ENCODE results near the gene BAZ2B. TPM values are rescaled to one million over a fixed set of nuclear protein-coding genes. Genes with fewer than 3 reads are reported as not detected.

Gene BAZ2B
- total and polyA plus RNA-seq, 12 donors = 18.9 to 137 (median 68.0) TPM

DNA sequence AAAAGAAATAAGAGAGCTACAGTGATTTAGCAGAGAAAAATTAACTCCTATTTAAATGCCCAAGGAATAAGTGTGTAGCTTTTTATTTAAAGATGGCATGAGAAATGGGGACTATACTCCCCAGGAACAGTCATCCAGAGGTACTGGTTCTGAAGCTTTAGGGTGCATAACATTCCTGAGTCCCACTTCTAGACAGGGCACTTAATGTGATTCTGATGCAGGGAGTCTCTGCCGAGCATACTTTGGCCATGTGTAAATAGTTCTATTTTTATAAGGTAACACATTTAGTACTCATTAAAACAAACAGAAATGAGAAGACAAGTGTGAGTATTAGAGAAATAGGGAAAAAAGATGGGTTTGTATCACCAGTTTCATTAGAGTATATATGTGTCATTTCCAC is 175.2 kb downstream of the BAZ2B start:
- 68 to 86% (median 75%) methylated on average over 1 of the region's 1 CpG for WGBS, 4 donors
- Histone ChIP-seq H3K4me1 (replicated peaks in 1 of 2) (peaks cover 0 to 5% of the 10 kb centered on the region in 2 donors), H3K4me3 (no peak overlapping the region), H3K27me3 (no peaks in the 10 kb centered on the region), H3K36me3 (replicated peaks in 1 of 2) (peaks cover 0 to 50% of the 10 kb centered on the region in 2 donors), H3K27ac (no peak overlapping the region), H3K9me3 (replicated peaks in 1 of 3) (no peaks in the 10 kb centered on the region)
- no peak for DNase-seq
- intact Hi-C loops (cut with DNase I) = no loop called here
- TF ChIP-seq CTCF (IDR thresholded peaks at IDR 0.05) = no peak
- TF ChIP-seq POLR2A (IDR thresholded peaks at IDR 0.05) = no peak

GRCh38 chr2:159439421-159439820 is 176.9 kb downstream of the BAZ2B start:
- no peak for DNase-seq
- Histone ChIP-seq H3K4me3 (no peak overlapping the region), H3K36me3 (replicated peaks in 1 of 2) (peaks cover 0 to 33% of the 10 kb centered on the region in 2 donors), H3K27me3 (no peaks in the 10 kb centered on the region), H3K4me1 (replicated peaks in 1 of 2) (peaks cover 0 to 5% of the 10 kb centered on the region in 2 donors), H3K9me3 (replicated peaks in 1 of 3) (no peaks in the 10 kb centered on the region), H3K27ac (no peak overlapping the region)
- no peak for TF ChIP-seq CTCF (IDR thresholded peaks at IDR 0.05)
- TF ChIP-seq POLR2A (IDR thresholded peaks at IDR 0.05) = no peak
- intact Hi-C loops (cut with DNase I) = no loop called here

DNA sequence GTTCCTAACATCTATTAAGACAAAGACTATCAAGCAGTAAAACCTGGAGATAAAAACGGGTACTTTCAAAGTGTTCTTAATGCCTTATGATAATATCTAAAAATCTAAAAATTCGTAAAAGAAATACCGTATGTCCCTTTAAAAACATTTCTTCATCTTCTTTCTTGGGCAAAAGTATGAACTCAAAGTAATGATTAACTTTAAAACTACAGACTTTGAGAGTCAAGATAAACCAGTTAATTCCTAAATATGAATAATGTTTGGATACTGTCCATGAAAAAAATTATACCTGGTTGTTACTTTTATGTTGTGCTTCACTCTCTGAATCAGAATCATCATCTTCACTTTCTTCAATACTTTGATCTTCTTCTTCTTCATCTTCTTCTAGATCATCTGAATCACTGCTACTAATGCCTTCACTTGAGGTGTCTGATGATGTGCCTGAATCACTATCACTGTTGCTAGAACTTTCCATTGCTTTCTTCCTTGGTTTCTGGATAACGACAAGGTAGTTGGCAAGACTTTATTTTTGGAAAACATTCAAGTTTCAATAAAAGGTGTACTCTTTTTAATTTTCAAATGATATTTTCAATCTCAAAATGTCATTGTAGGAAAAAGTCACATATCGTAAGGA is 177.5 kb downstream of the BAZ2B start:
- Histone ChIP-seq H3K27me3 (no peaks in the 10 kb centered on the region), H3K4me3 (no peak overlapping the region), H3K36me3 (replicated peaks in 1 of 2) (peaks cover 0 to 27% of the 10 kb centered on the region in 2 donors), H3K4me1 (replicated peaks in 1 of 2) (peaks cover 0 to 5% of the 10 kb centered on the region in 2 donors), H3K9me3 (replicated peaks in 1 of 3) (no peaks in the 10 kb centered on the region), H3K27ac (no peak overlapping the region)
- WGBS, 4 donors = 87 to 92% (median 89%) methylated on average over 5 of the region's 5 CpGs
- TF ChIP-seq CTCF (IDR thresholded peaks at IDR 0.05) = no peak
- TF ChIP-seq POLR2A (IDR thresholded peaks at IDR 0.05) = no peak
- no peak for DNase-seq
- intact Hi-C loops (cut with DNase I) = no loop called here

DNA sequence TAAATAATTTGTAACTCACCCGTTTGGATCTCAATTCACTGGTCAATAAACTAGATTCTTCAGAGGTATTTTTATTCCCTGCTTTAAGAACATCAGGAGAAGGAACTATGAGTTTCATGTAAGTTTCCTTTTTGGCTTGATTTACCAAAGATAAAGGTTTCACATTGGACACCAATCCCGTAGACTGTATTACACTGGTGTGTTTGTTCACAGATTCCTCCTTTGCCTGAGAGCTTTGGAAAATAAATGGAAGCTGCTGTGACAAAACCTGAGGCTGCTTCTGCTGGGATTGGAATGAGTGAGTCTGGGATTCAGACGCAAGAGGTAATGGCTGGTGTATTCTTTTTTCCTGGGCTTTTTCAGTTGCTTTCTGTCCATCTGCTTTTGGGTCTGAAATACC is 178.1 kb downstream of the BAZ2B start:
- TF ChIP-seq POLR2A (IDR thresholded peaks at IDR 0.05) (no peak), CTCF (IDR thresholded peaks at IDR 0.05) (no peak)
- Histone ChIP-seq H3K4me3 (no peak overlapping the region), H3K27ac (no peak overlapping the region), H3K36me3 (replicated peaks in 1 of 2) (peaks cover 0 to 25% of the 10 kb centered on the region in 2 donors), H3K27me3 (no peaks in the 10 kb centered on the region), H3K4me1 (replicated peaks in 1 of 2) (peaks cover 0 to 5% of the 10 kb centered on the region in 2 donors), H3K9me3 (replicated peaks in 1 of 3) (no peaks in the 10 kb centered on the region)
- DNase-seq = no peak
- intact Hi-C loops (cut with DNase I) = no loop called here
- 93 to 96% (median 94%) methylated on average over 3 of the region's 3 CpGs for WGBS, 4 donors

Data from adrenal gland (tissue), 12 donors.